A549 (cell line): Measurements from ENCODE around the gene ZBED1. TPM values are rescaled to one million over a fixed set of nuclear protein-coding genes. Genes with fewer than 3 reads are reported as not detected.

Source experiments
- ATAC-seq, 2 experiments: fragments of 200-7000 bp in 1 of 2; fragments of >200 bp in 1 of 2; cut with Nextera tagmentation in 1 of 2; cut with Tn5 transposase in 1 of 2; 3 replicates each; pipeline versions ENCODE4 v1.8.0 to v1.9.1; 2018 to 2020; ENCODE audit warnings: mild to moderate bottlenecking in 1 of 2, moderate library complexity in 1 of 2
- CTCF ChIA-PET: fragments of 300-600 bp; sonication (Branson Sonifier 250); formaldehyde crosslinking; extraction: SDS; loops from one replicate; lab custom pipeline; 2021; ENCODE audit warnings: antibody characterized with exemption, inconsistent platforms; lab: Yijun Ruan, JAX
- POLR2A ChIA-PET: fragments of 350-600 bp; formaldehyde crosslinking; extraction: SDS; loops from one replicate; lab custom pipeline; 2021; ENCODE audit warnings: antibody characterized with exemption, inconsistent platforms; lab: Yijun Ruan, JAX
- DNase-seq, 2 experiments: peaks; one replicate each; pipeline versions ENCODE4 v3.0.0 to v3.0.0-alpha.2; 2011 to 2016; ENCODE audit warnings: low read depth in 1 of 2, low spot score in 1 of 2
- FAIRE-seq: peaks from 2 replicates; lab custom pipeline; 2011; peaks lifted over from hg19 to GRCh38; lab: Jason Lieb, UNC
- H3K27ac ChIP-seq, 2 experiments: fragments of >200 bp; sonication (Bioruptor Twin); formaldehyde crosslinking; 3 replicates each; pipeline ENCODE4 v1.5.1; 2016 to 2017
- H3K4me1 ChIP-seq: fragments of >200 bp; sonication (Bioruptor Twin); formaldehyde crosslinking; 3 replicates; pipeline ENCODE4 v1.6.1; 2016
- H3K4me2 ChIP-seq: fragments of >200 bp; sonication (Bioruptor Twin); formaldehyde crosslinking; 3 replicates; pipeline ENCODE4 v1.6.1; 2016
- H3K4me3 ChIP-seq: fragments of >200 bp; sonication (Bioruptor Twin); formaldehyde crosslinking; 3 replicates; pipeline ENCODE4 v1.5.1; 2016
- H3K9me3 ChIP-seq: fragments of >200 bp; sonication (Bioruptor Twin); formaldehyde crosslinking; 3 replicates; pipeline ENCODE4 v1.6.1; 2016
- CEBPB ChIP-seq, 2 experiments: fragments of >200 bp in 1 of 2; sonication (Bioruptor Twin) in 1 of 2; formaldehyde crosslinking in 1 of 2; IDR thresholded peaks; 2 replicates each; pipeline ENCODE4 v1.6.1; 2012 to 2016
- CHD4 ChIP-seq: fragments of 200-600 bp; sonication (generic); IDR thresholded peaks from 2 replicates; pipeline ENCODE4 v1.6.1; 2016; ENCODE audit warnings: antibody characterized with exemption, mild to moderate bottlenecking, borderline replicate concordance
- EHF ChIP-seq: fragments of 250-450 bp; sonication (Bioruptor Pico); IDR thresholded peaks from 2 replicates; pipeline ENCODE4 v1.5.0; 2020; ENCODE audit warnings: mild to moderate bottlenecking
- EP300 ChIP-seq, 2 experiments: fragments of >200 bp; sonication (Bioruptor Twin); formaldehyde crosslinking; IDR thresholded peaks; 2 replicates in 1 of 2; 3 replicates in 1 of 2; pipeline ENCODE4 v1.6.1; 2016 to 2017
- ESRRA ChIP-seq: fragments of 150-350 bp; IDR thresholded peaks from 2 replicates; pipeline ENCODE4 v1.6.1; 2014; ENCODE audit warnings: mild to moderate bottlenecking, low read length, borderline replicate concordance
- FOSB ChIP-seq: fragments of 250-450 bp; sonication (Bioruptor Pico); IDR thresholded peaks from 2 replicates; pipeline ENCODE4 v1.5.0; 2020; ENCODE audit warnings: mild to moderate bottlenecking, moderate library complexity
- FOXS1 ChIP-seq: fragments of 250-450 bp; sonication (Bioruptor Pico); IDR thresholded peaks from 2 replicates; pipeline ENCODE4 v1.5.0; 2020; ENCODE audit warnings: mild to moderate bottlenecking, moderate library complexity
- GATA3 ChIP-seq: IDR thresholded peaks from 2 replicates; pipeline ENCODE4 v1.6.1; 2012; ENCODE audit warnings: borderline replicate concordance
- HDAC2 ChIP-seq: fragments of 200-600 bp; sonication (generic); IDR thresholded peaks from 2 replicates; pipeline ENCODE4 v1.6.1; 2016
- HEYL ChIP-seq: fragments of 250-450 bp; sonication (Bioruptor Pico); IDR thresholded peaks from 2 replicates; pipeline ENCODE4 v1.8.0; 2021; ENCODE audit warnings: mild to moderate bottlenecking, moderate library complexity
- HOXA7 ChIP-seq: fragments of 250-450 bp; sonication (Bioruptor Pico); IDR thresholded peaks from 2 replicates; pipeline ENCODE4 v1.5.0; 2020; ENCODE audit warnings: mild to moderate bottlenecking, moderate library complexity
- HOXB5 ChIP-seq: fragments of 250-450 bp; sonication (Bioruptor Pico); IDR thresholded peaks from 2 replicates; pipeline ENCODE4 v1.5.0; 2020; ENCODE audit warnings: mild to moderate bottlenecking, moderate library complexity
- JUNB ChIP-seq: fragments of >200 bp; sonication (Bioruptor Twin); formaldehyde crosslinking; IDR thresholded peaks from 2 replicates; pipeline ENCODE4 v1.6.1; 2016
- KDM1A ChIP-seq: fragments of 200-600 bp; sonication (generic); IDR thresholded peaks from 2 replicates; pipeline ENCODE4 v1.6.1; 2016; ENCODE audit warnings: low read depth, mild to moderate bottlenecking
- KDM5A ChIP-seq: fragments of 200-600 bp; sonication (generic); IDR thresholded peaks from 2 replicates; pipeline ENCODE4 v1.6.1; 2016; ENCODE audit warnings: antibody characterized with exemption, mild to moderate bottlenecking
- MAFK ChIP-seq: fragments of 450-650 bp; IDR thresholded peaks from 2 replicates; pipeline ENCODE4 v1.6.1; 2014; ENCODE audit not compliant: partially characterized antibody
- MYC ChIP-seq: IDR thresholded peaks from 2 replicates; pipeline ENCODE4 v1.6.1; 2012; ENCODE audit warnings: mild to moderate bottlenecking, inconsistent platforms, low read length, improper control_type of control experiment, borderline replicate concordance
- NFE2L2 ChIP-seq: fragments of 150-350 bp; conservative IDR thresholded peaks from 2 replicates; pipeline ENCODE4 v1.6.1; 2014; ENCODE audit warnings: low read length
- NPAS2 ChIP-seq: fragments of 250-450 bp; sonication (Bioruptor Pico); IDR thresholded peaks from 2 replicates; pipeline ENCODE4 v1.8.0; 2022; ENCODE audit warnings: mild to moderate bottlenecking, moderate library complexity, borderline replicate concordance
- PHF8 ChIP-seq: fragments of 200-600 bp; sonication (generic); IDR thresholded peaks from 2 replicates; pipeline ENCODE4 v1.6.1; 2016; ENCODE audit warnings: low read depth, mild to moderate bottlenecking, antibody characterized with exemption, moderate library complexity, borderline replicate concordance
- POLR2A ChIP-seq: IDR thresholded peaks from 2 replicates; pipeline ENCODE4 v1.6.1; 2012; ENCODE audit warnings: mild to moderate bottlenecking, low read length
- POLR2AphosphoS2 ChIP-seq: conservative IDR thresholded peaks from 2 replicates; pipeline ENCODE4 v1.6.1; 2012; ENCODE audit warnings: low read length, improper control_type of control experiment, inconsistent platforms
- RAD21 ChIP-seq, 2 experiments: fragments of >200 bp in 1 of 2; sonication (Bioruptor Twin) in 1 of 2; formaldehyde crosslinking in 1 of 2; IDR thresholded peaks in 1 of 2; conservative IDR thresholded peaks in 1 of 2; 2 replicates in 1 of 2; 3 replicates in 1 of 2; pipeline ENCODE4 v1.6.1; 2012 to 2018; ENCODE audit warnings: inconsistent platforms in 1 of 2
- RCOR1 ChIP-seq: fragments of 150-350 bp; IDR thresholded peaks from 2 replicates; pipeline ENCODE4 v1.6.1; 2014; ENCODE audit warnings: antibody characterized with exemption, low read length, low read depth
- SMC3 ChIP-seq: fragments of >200 bp; sonication (Bioruptor Twin); formaldehyde crosslinking; IDR thresholded peaks from 3 replicates; pipeline ENCODE4 v1.6.1; 2018; ENCODE audit warnings: inconsistent platforms
- SREBF2 ChIP-seq: fragments of 450-650 bp; IDR thresholded peaks from 2 replicates; pipeline ENCODE4 v1.6.1; 2014; ENCODE audit warnings: mild to moderate bottlenecking, moderate library complexity
- TFCP2L1 ChIP-seq: fragments of 250-450 bp; sonication (Bioruptor Pico); IDR thresholded peaks from 2 replicates; pipeline ENCODE4 v1.5.0; 2021; ENCODE audit warnings: mild to moderate bottlenecking
- ZC3H11A ChIP-seq: fragments of 450-650 bp; IDR thresholded peaks from 2 replicates; pipeline ENCODE4 v1.6.1; 2014; ENCODE audit warnings: antibody characterized with exemption, mild to moderate bottlenecking
- ZFP36 ChIP-seq: fragments of 450-650 bp; IDR thresholded peaks from 2 replicates; pipeline ENCODE4 v1.6.1; 2014; ENCODE audit warnings: borderline replicate concordance; ENCODE audit not compliant: partially characterized antibody
- ZSCAN20 ChIP-seq: fragments of 250-450 bp; sonication (Bioruptor Pico); IDR thresholded peaks from 2 replicates; pipeline ENCODE4 v1.8.0; 2022; ENCODE audit warnings: mild to moderate bottlenecking, moderate library complexity
- WGBS: methylation state at CpG from one replicate; pipeline ENCODE4 v1.1.6; 2017; ENCODE audit errors: missing lambda C conversion rate; 5-methylcytosine and 5-hydroxymethylcytosine counted together
- polyA plus RNA-seq, 4 experiments: library from polyadenylated mRNA; depleted of rRNA in 3 of 4; stranded (reverse); fragments of >200 nt; fragmentation: RNase III in 1 of 4; extraction: RNeasy Plus Mini Kit Qiagen cat#74134 plus additional on column Dnase treatment in 1 of 4; gene quantifications; 2 replicates in 3 of 4; 3 replicates in 1 of 4; pipeline ENCODE4 v1.2.3, GENCODE V29; 2011 to 2017
- TF ChIP-seq, protein P1 (sequence below): IDR thresholded peaks from 2 replicates; pipeline ENCODE4 v1.6.1; 2012
- TF ChIP-seq, protein P2 (sequence below): fragments of 450-650 bp; IDR thresholded peaks from 2 replicates; pipeline ENCODE4 v1.6.1; 2014; ENCODE audit warnings: antibody characterized with exemption
- TF ChIP-seq, protein P3 (sequence below): IDR thresholded peaks from 2 replicates; pipeline ENCODE4 v1.6.1; 2012; ENCODE audit warnings: low read depth, borderline replicate concordance
- TF ChIP-seq, protein P4 (sequence below): fragments of >200 bp; sonication (Bioruptor Twin); formaldehyde crosslinking; IDR thresholded peaks from 2 replicates; pipeline ENCODE4 v1.6.1; 2016

The ZBED1 gene
- polyA plus RNA-seq, 2 of the 4 experiments (the other 2 are of a cell fraction), result 19.7 to 21.9 TPM

DNA sequence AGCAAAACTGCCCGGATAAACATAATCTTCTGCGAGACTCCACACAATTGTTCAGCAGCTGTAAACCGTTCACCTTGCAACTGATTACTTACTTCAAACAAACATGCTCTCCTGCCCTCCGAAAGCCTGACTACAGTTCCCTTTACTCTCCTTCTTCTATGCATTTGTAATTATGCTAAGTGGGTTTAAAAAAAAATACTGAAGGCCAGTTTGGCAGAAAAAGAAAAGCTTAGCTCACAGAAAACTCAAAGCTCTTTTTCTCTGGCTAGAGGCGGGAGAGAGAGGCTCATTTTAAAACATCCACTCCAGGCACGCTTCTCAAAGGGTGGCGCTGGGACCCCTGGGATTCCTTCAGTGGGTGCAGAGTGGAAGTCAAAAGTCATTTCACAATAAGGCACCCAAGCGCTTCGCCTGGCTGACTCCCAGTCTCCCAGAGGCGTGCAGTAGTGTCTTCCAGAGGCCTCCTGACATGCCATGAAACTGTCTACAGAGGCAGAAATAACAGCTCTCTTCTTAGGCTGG is 1.9 kb downstream of the ZBED1 start:
- CTCF ChIA-PET, result no interaction called here
- H3K27ac ChIP-seq, result peak overlapping the region; percentile 96 to 100
- peak overlapping the region; percentile 81 for H3K4me2 ChIP-seq
- FAIRE-seq (no peak), ATAC-seq (peak in 1 of 2 experiments; percentile 46; a peak in 3 of 6 replicates), DNase-seq (peak; percentile 45 to 54)
- POLR2A ChIA-PET, result no interaction called here
- H3K4me3 ChIP-seq, result peak overlapping the region; percentile 85
- peaks cover 45% of the 10 kb centered on the region for H3K4me1 ChIP-seq
- WGBS, result 9% methylated on average over 10 of the region's 10 CpGs
- H3K9me3 ChIP-seq, result no peaks in the 10 kb centered on the region
- TF ChIP-seq HEYL (CRISPR knock-in tag), result no peak
- TF ChIP-seq TFCP2L1 (CRISPR knock-in tag), result no peak
- no peak for TF ChIP-seq ZSCAN20
- TF ChIP-seq PHF8, result no peak
- TF ChIP-seq HOXA7 (CRISPR knock-in tag), result no peak
- TF ChIP-seq MYC, result no peak

DNA sequence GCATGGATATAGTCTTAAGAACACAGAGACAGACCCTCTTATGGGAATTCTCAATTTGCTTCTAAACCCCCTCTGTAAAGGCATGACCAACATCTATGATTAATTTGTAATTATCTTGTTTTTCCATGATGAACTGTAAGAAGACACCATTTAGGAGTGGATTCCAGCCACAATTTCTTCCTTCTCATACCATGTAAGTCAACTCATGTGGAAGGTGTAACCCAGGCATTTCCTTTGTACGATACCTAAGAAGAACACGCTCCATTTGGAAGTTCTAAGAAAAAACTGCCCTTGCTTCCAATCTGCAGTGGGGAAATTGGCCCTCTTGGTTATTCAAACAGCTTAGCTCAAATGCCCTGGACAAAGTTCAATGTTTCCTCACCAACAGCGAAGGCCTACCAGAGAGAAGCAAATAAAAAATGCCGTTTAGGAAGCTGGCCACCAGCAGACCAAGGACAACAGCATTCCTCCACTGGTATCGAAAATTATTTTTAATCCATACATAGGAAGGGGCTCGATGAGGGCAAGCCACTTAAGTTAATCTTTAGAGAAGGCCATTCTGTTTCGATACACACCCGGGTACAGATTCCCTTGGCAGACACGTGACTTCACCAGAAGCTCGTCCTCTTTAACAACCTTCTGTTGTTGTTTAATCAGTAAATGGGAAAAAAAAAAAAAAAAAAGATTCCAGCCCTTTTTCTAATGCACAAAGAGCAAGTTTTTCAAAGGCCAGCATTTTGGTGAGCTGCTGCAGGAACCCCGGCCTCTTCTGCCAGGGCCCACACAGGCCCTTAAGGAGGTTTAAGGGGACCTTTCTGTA is 2.6 kb downstream of the ZBED1 start:
- WGBS, result 9% methylated on average over 11 of the region's 11 CpGs

DNA sequence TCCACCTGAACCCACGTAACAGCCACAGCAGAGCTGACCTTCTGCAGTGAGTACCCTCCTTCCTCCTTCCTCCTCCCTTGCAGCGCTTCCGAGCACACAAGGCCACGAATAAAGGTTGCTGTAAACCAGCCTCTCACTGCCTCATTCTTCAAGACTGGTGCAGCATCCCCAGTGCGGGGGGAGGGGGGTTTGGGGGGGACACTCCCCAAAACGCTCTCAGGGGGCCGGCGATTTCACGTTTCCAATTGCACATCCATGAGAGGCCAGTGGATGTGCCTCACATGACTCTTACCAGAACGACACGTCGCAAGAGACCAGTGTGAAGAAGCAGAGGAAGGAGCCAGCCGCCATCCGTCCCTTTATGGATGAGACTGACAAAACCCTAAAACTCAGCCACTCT is 5.2 kb downstream of the ZBED1 start:
- WGBS, result 91% methylated on average over 14 of the region's 14 CpGs
- POLR2A ChIA-PET, result no interaction called here

More for the DNA sequence above, 2.6 kb downstream of the ZBED1 start:
- Histone ChIP-seq H3K27ac (peak overlapping the region; percentile 96 to 100), H3K4me2 (peak overlapping the region; percentile 81), H3K9me3 (no peaks in the 10 kb centered on the region), H3K4me3 (peak overlapping the region; percentile 85), H3K4me1 (peaks cover 44% of the 10 kb centered on the region)
- peak in 1 of 2 experiments; percentile 39; a peak in 3 of 6 replicates for ATAC-seq
- FAIRE-seq, result peak; percentile 28
- DNase-seq, result peak; percentile 55 to 69
- CTCF ChIA-PET, result no interaction called here
- POLR2A ChIA-PET, result no interaction called here
- TF ChIP-seq, protein P1, sequence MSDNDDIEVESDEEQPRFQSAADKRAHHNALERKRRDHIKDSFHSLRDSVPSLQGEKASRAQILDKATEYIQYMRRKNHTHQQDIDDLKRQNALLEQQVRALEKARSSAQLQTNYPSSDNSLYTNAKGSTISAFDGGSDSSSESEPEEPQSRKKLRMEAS, result peak; percentile 21; the same call in 1 of the 2 replicates
- peak; percentile 30; the same call in 1 of the 3 replicates for TF ChIP-seq SMC3
- TF ChIP-seq ESRRA, result no peak
- no peak for TF ChIP-seq CEBPB (IDR thresholded peaks at IDR 0.05)
- no peak for TF ChIP-seq HOXB5 (CRISPR knock-in tag)
- 0 out of 2 replicates have a peak, but pooled peaks have one; percentile 20 for TF ChIP-seq NPAS2 (CRISPR knock-in tag)
- TF ChIP-seq, protein P2, sequence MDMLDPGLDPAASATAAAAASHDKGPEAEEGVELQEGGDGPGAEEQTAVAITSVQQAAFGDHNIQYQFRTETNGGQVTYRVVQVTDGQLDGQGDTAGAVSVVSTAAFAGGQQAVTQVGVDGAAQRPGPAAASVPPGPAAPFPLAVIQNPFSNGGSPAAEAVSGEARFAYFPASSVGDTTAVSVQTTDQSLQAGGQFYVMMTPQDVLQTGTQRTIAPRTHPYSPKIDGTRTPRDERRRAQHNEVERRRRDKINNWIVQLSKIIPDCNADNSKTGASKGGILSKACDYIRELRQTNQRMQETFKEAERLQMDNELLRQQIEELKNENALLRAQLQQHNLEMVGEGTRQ, result peak; percentile 73
- no peak for TF ChIP-seq FOSB (CRISPR knock-in tag)
- TF ChIP-seq POLR2A, result no peak
- TF ChIP-seq EP300 (IDR thresholded peaks at IDR 0.05), result no peak
- TF ChIP-seq, protein P3, sequence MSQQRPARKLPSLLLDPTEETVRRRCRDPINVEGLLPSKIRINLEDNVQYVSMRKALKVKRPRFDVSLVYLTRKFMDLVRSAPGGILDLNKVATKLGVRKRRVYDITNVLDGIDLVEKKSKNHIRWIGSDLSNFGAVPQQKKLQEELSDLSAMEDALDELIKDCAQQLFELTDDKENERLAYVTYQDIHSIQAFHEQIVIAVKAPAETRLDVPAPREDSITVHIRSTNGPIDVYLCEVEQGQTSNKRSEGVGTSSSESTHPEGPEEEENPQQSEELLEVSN, result no peak
- no peak for TF ChIP-seq HEYL (CRISPR knock-in tag)

More for the DNA sequence above, 5.2 kb downstream of the ZBED1 start:
- FAIRE-seq, result no peak
- CTCF ChIA-PET, result no interaction called here
- H3K4me2 ChIP-seq, result no peak overlapping the region
- no peaks in the 10 kb centered on the region for H3K9me3 ChIP-seq
- DNase-seq, result no peak
- TF ChIP-seq RCOR1, result no peak
- TF ChIP-seq CHD4, result no peak
- no peak for TF ChIP-seq JUNB
- no peak for TF ChIP-seq ZFP36
- TF ChIP-seq NFE2L2, result no peak
- TF ChIP-seq KDM5A, result no peak
- no peak for TF ChIP-seq TFCP2L1 (CRISPR knock-in tag)
- no peak for TF ChIP-seq EHF
- TF ChIP-seq, protein P4, sequence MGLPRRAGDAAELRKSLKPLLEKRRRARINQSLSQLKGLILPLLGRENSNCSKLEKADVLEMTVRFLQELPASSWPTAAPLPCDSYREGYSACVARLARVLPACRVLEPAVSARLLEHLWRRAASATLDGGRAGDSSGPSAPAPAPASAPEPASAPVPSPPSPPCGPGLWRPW, result no peak
- TF ChIP-seq FOXS1, result no peak
- no peak for TF ChIP-seq SMC3
- no peak for TF ChIP-seq HDAC2
- no peak for TF ChIP-seq GATA3
- no peak for TF ChIP-seq MAFK
- TF ChIP-seq KDM1A, result no peak
- no peak for TF ChIP-seq RAD21 (conservative IDR thresholded peaks at IDR 0.05 in 1 of 2, IDR thresholded peaks at IDR 0.05 in 1 of 2)
- no peak for TF ChIP-seq HOXA7 (CRISPR knock-in tag)
- TF ChIP-seq POLR2AphosphoS2, result no peak
- TF ChIP-seq SREBF2, result no peak
- TF ChIP-seq ZC3H11A, result no peak
- H3K27ac ChIP-seq, result no peak overlapping the region
- no peak overlapping the region for H3K4me3 ChIP-seq
- H3K4me1 ChIP-seq, result peaks cover 24% of the 10 kb centered on the region
- no peak for ATAC-seq
